ENCODE data around the gene TMEM14A. TPM values are rescaled to one million over a fixed set of nuclear protein-coding genes. Genes with fewer than 3 reads are reported as not detected.
"Not testable (repeated sequence)": the region's sequence is repeated elsewhere in the genome, so short reads cannot be mapped to it uniquely, and the experiment has no call there.

The TMEM14A gene
- total RNA-seq, 1 donor from 2014 or later = 26.0 TPM

DNA sequence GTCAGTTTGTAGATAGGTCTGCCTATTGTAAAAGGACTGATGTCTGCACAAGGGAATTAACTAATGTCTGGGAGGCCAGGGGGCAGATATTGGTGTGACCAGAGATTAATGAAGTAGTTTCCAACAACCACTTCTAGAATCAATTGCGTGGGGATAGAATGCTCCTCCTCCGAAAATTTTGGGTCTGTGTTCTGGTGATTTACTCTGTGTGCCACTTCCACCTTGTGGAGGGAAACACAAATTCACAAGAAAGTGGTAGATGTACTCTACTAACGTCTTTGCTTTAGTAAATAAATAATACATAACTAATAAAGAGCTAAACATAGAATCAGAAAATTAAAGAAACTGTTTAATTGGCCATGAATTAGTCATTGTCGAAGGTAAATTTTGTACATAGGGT, 25.5 kb downstream of the TMEM14A start:
- DNase-seq (ENCODE audit: low spot score) = no peak

DNA sequence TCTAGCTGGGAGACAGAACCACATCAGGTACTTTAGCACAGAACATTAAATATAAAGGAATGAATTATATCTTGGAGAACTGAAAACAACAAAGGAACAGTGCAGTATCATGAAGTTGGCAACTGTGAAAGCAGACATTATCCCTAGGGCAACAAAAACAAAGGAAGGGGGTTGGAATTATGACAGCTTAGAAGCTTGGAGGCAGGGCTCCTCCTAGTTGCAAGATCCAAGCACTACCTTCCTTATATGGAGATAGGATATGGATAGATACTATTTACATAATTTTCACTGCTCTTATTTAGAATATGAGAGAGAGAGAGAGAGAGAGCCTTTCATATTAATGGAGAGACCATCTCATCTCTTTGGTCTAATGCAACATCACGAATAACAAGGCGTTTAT, 27.0 kb downstream of the TMEM14A start:
- no peak for DNase-seq (ENCODE audit: low spot score)

DNA sequence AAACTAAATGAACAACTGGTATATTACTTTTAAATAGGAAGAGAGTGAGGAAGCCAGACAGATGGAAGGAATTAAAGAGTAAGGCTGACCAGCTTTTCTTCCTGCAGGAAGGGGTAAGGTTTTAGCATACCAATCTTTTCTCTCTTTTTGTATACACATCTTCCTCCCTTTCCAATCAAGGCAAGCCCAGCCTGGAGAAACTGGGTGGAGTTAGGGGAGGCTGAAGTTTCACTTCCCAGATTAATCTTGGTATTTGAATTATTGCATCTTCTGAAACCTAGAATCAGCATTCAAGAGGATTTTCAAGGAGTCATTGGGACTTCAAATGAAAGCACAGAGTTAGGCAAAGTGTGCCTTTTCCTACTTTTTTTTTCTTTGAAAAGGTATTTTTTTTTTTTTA, 33.1 kb downstream of the TMEM14A start:
- DNase-seq (ENCODE audit: low spot score) = peak; percentile 63

GRCh38 chr6:52704781-52705502, 34.0 kb downstream of the TMEM14A start:
- DNase-seq (ENCODE audit: low spot score) = peak; percentile 32

- peak; percentile 94 for DNase-seq (ENCODE audit: low spot score)
Observed at GRCh38 chr6:52706001-52706400, 35.1 kb downstream of the TMEM14A start.

- DNase-seq (ENCODE audit: low spot score) = no peak
Observed at GRCh38 chr6:52707963-52708680, 37.2 kb downstream of the TMEM14A start.

DNA sequence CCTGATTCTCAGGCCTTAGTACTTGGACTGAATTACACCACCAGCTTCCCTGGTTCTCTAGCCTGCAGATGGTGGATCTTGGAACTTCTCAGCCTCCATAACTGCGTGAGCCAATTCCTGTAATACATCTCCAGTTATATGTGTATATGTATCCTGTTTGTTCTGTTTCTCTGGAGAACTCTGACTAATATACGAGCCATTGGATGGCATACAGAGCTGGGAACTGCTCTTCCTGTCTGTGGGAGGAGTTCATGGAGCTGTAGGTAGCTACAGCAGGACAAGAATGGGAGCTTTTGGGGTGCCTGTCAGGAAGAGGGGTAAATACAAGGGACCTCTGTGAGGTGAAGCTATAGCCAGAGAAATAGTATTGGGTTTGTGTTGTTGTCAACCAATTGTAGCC, 41.2 kb downstream of the TMEM14A start:
- no peak for DNase-seq (ENCODE audit: low spot score)

DNA sequence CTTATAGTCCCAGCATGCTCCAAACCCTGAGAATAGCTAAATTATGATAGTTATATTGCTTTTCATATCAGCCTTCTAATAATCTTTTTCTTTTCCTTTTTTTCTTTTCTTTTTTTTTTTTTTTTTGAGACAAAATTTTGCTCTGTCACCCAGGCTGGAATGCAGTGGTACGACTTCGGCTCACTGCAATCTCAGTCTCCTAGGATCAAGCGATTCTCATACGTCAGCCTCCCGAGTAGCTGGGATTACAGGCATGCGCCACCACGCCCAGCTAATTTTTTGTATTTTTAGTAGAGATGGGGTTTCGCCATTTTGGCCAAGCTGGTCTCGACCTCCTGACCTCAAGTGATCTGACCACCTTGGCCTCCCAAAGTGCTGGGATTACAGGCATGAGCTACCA, 43.8 kb downstream of the TMEM14A start:
- not testable (repeated sequence) for DNase-seq (ENCODE audit: low spot score)

DNA sequence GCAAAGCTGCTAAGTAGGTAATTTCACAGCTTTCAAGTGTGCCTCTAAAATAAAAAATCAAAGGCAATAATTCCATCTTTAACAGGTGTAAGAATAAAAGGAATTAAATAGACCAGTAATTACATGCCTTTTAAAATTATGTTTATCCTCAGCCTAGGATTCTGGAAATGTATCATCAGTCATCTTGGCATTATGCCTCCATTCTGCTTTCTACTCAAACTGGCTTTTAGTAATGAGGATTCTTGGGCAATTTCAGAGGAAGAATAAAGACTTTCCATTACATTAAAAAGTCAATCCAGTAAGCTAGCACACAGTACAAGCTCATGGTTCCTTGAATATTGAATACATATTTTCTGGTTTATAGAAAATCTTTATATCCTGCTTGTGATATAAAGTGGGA, 47.6 kb downstream of the TMEM14A start:
- peak; percentile 50 for DNase-seq (ENCODE audit: low spot score)

- DNase-seq (ENCODE audit: low spot score) = no peak
Observed at GRCh38 chr6:52720321-52720720, 49.4 kb downstream of the TMEM14A start.

DNA sequence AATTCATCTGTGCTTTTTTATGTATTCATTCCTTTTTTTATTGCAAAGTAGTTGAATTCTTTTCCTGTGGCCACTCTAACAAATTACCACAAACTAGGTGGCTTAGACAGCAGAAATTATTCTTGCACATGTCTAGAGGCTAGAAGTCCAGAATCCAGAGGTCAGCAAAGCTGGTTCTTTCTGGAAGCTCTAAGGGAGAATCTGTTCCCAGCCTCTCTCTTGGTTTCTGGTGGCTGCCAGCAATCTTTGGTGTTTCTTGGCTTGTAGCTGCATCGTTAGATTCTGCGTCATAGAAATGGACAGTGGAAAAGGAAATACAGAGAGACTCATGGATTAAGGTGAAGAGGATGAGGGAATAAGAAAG, 53.1 kb downstream of the TMEM14A start:
- DNase-seq (ENCODE audit: low spot score) = peak; percentile 32

DNA sequence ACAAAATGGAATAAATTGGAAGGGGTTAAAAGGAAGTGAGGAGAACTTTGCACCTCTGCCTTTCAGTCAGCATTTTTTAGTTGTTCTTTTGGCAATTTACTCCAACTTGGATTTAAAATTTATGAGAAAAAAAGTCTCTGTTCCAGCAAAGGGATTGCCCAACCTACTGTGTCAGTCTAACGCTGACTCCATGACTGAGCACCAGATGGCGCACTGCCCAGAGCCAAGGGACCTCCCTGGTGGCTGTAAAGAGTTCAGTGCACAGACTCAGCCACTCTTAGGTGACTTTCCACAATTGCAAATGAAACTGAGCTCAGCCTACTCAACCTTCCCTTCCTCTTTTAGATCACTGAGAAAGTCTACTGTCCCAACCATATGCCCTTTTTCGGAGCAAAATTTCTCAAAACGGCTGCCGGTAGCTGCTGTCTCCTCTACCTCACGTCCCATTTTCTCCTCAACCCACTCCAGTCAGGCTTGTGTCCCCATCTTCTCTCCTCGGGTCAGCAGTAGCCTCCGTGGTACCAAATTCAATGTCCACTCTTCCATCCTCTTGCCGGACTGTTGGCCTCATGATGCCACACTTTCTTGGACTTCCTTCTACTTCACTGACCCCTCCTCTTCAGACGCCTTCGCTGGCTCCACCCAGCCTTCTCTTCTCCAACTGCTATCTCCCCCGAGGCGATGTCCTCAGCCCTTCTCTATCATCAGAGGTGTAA, 53.7 kb downstream of the TMEM14A start:
- peak; percentile 74 for DNase-seq (ENCODE audit: low spot score)

DNA sequence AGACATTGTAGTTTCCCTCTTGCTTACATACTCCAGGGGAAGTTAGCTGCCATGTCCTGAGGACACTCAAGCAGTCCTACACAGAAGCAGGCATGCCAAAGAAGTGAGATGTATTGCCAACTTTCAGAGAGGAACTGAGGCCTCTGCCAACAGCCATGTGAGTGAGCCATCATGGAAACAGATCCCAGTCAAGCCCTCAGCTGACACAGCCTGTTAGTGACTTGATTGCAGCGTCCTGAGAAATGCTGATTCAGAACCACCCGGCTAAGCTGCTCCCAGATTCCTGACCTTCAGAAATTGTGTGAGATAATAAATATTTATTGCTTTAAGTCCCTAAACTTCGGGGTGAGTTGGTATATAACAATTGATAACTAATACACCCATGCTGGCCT, 54.2 kb downstream of the TMEM14A start:
- no peak for DNase-seq (ENCODE audit: low spot score)

GRCh38 chr6:52725535-52726192, 54.8 kb downstream of the TMEM14A start:
- no peak for DNase-seq (ENCODE audit: low spot score)

GRCh38 chr6:52726193-52726542, 55.3 kb downstream of the TMEM14A start:
- DNase-seq (ENCODE audit: low spot score) = no peak

DNA sequence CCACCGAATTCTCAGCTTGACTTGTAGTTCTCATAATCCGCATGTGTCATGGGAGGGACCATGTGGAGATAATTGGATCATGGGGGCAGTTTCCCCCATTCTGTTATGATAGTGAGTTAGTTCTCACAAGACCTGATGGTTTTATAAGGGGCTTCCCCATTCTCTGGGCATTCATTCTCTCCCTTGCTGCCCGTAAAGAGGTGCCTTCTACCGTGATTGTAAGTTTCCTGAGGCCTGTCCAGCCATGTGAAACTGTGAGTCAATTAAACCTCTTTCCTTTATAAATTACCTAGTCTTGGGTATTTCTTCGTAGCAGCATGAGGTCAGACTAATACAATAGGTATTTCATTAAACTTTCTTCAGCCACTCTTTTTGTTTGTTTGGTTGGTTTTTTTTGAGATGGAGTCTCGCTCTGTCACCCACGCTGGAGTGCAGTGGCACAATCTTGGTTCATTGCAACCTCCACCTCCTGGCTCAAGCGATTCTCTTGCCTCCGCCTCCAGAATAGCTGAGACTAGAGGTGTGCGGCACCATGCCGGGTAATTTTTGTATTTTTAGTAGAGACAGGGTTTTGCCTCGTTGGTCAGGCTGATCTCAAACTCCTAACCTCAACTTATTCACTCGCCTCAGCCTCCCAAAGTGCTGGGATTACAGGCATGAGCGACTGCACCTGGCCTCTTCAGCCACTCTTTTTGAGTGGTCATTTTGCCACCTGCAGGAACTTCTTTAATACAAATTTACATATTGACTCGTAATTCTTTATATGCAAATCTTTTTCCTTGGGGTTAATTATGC, 56.0 kb downstream of the TMEM14A start:
- DNase-seq (ENCODE audit: low spot score) = no peak

GRCh38 chr6:52727908-52728307, 57.0 kb downstream of the TMEM14A start:
- no peak for DNase-seq (ENCODE audit: low spot score)

GRCh38 chr6:52728394-52728793, 57.5 kb downstream of the TMEM14A start:
- no peak for DNase-seq (ENCODE audit: low spot score)

DNA sequence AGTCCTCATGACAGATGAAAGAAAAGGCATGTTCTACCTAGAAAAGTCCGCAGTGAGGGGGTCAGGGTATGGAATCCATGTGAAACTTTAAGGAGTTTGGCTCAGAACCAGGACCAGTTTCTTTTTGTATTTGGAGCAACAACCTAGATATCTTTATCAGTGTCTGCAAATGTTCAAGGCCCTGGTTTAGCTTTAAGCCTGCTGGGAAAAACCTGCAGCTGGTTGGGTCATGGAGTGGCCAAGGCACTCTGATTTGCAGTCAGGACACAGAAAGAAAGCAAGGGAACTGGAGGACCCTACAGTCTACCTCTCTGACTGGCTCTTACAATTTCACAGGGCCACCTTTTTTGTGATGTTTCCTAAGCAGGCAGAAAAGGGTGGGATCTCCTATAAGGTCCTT, 58.7 kb downstream of the TMEM14A start:
- DNase-seq (ENCODE audit: low spot score) = peak; percentile 71

GRCh38 chr6:52731719-52732118, 60.8 kb downstream of the TMEM14A start:
- peak; percentile 68 for DNase-seq (ENCODE audit: low spot score)

DNA sequence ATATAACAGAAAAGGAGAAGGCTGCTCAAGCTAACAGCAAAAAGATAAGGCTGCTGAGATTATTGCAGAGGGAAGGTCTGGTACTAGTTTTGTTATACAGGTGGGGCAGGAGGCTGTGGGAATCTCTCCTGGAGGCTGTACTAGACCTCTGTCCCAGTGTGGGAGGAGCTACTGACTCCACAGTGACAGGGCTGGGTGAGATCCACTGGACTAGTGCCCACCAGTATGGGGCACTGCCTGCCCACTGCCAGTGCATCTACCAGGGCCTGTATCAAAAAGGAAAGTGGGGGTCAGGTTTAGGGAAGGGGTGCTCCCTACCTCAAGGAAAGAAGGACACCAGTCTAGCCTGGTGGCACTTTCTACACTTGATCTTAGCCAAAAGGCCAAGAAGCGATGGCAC, 62.3 kb downstream of the TMEM14A start:
- DNase-seq (ENCODE audit: low spot score) = no peak
